Activated CD4-positive, alpha-beta T cell treated with anti-CD3 and anti-CD28 coated beads for 36 hours (primary cell): ENCODE measurements around the gene IL36RN. TPM values are rescaled to one million over a fixed set of nuclear protein-coding genes. Genes with fewer than 3 reads are reported as not detected.

ENCODE experiments used
- total RNA-seq, 2 experiments: library from RNA; stranded (reverse); gene quantifications; one replicate each; pipeline ENCODE4 v1.2.3, GENCODE V29; 2021

The IL36RN gene
- total RNA-seq, 2 experiments from 2014 or later = not detected

Other genes starting within 250 kb of the IL36RN start
- under 1 TPM; 0.18 to 0.37 TPM for gene IL1B, start 222.4 kb upstream of the IL36RN start, total RNA-seq
- gene IL37, start 148.0 kb upstream of the IL36RN start, total RNA-seq = not detected
- gene IL36G, start 81.2 kb upstream of the IL36RN start, total RNA-seq = not detected
- gene IL36A, start 53.7 kb upstream of the IL36RN start, total RNA-seq = not detected
- gene IL36B, start 6.3 kb upstream of the IL36RN start, total RNA-seq = not detected
- gene IL1F10, start 8.8 kb downstream of the IL36RN start, total RNA-seq = not detected
- 1 to 10 TPM; 4.6 to 4.8 TPM for gene IL1RN, start 68.4 kb downstream of the IL36RN start, total RNA-seq
- 100 to 1,000 TPM; 232 to 274 TPM for gene PSD4, start 114.8 kb downstream of the IL36RN start, total RNA-seq
- 1 to 10 TPM; 1.4 to 2.1 TPM for gene PAX8, start 219.7 kb downstream of the IL36RN start, total RNA-seq